NCI-H2081 treated with DMSO at 0.1 percent for 48 hours (cell line): ENCODE results near the gene FAM78B.

Source experiments
- DNase-seq: peaks from one replicate; lab custom pipeline; 2025; lab: John Stamatoyannopoulos, UW

Gene FAM78B

DNA sequence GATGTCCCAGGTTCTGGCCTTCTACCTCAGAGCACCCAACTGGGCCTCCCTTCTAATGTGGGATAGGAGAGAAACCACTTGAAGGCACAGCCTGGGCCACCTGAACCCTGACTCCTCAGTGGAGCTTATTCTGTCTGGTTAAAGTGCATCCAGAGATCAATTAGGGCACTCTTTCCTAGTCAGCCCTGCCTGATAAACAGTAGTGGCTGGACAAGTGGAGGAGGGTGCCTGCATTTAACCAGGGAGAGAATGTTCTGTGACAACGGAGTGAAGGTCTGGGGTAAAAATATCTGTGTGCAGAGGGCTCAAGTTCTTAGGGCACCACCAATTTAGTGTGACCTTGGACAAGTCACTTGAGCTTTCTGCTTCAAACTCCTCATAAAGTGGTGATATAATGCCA lies 101.8 kb downstream of the FAM78B start:
- no peak for DNase-seq

- DNase-seq, result no peak
These were observed 102.4 kb downstream of the FAM78B start for GRCh38 chr1:166064313-166064926.

DNA sequence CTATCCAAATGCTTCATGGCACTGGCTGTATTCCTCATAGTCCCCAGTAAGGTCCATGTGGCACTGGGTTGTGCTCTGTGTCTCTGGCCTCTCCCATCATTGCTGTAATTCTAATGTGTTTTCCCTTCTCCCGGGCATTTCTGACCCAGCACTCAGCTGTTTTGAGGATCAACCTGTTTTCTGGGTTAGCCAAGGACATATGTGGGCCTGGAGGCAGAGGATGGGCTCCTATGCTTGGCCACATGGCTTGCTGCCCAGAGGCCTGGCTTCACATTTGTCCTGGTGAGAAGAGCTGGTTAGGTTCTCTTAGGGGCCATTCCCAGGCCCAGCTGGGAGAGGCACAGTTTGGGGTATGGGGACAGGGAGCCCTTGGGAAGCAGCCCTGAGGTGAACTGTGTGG lies 103.1 kb downstream of the FAM78B start:
- no peak for DNase-seq

- DNase-seq, result no peak
These were observed 104.3 kb downstream of the FAM78B start for GRCh38 chr1:166062421-166063070.

- no peak for DNase-seq
These were observed 109.2 kb downstream of the FAM78B start for GRCh38 chr1:166057650-166058049.

GRCh38 chr1:166053395-166053794 lies 113.4 kb downstream of the FAM78B start:
- DNase-seq, result no peak

- peak; percentile 40 for DNase-seq
These were observed 126.4 kb downstream of the FAM78B start for GRCh38 chr1:166040202-166040997.

- DNase-seq, result no peak
These were observed 127.2 kb downstream of the FAM78B start for GRCh38 chr1:166039436-166040201.

GRCh38 chr1:166036092-166036491 lies 130.7 kb downstream of the FAM78B start:
- peak; percentile 91 for DNase-seq

DNA sequence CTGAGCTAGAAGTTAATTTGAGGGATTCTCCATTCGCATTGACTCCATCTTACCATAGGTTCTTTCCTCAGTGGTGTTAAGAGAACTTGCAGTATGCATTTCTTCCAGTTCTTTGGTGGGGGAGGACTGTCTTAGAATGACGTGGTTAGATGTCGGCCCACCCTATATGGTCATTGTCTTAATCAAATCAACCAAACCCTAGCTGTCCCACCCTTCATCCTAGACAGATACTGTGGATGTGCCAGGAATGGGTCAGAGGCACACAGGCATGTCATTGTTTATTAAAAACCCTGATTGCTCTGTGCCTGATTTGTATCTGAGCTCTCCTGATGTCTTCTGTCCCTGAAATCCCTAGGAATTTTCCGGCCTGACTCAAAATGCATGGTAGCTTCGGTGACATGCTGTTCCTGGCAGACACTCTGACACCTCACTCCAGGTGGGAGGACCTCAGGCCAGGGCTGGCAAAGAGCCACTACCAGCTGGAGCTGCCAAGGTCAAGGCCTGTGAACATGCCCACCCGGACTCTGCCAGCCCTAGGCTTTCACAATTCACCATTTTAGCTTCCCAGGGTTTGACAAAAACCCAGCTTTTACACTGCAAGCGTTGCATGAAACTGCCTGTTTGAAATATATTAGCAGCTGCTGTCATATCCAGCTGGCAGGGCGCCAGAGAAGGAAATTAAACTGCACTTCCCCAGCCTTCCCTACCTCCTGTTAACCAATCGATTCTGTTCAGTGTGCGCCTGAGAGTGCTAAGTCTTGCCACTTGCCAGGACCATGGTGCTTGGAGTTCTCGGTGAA lies 134.0 kb downstream of the FAM78B start:
- peak; percentile 31 for DNase-seq

DNA sequence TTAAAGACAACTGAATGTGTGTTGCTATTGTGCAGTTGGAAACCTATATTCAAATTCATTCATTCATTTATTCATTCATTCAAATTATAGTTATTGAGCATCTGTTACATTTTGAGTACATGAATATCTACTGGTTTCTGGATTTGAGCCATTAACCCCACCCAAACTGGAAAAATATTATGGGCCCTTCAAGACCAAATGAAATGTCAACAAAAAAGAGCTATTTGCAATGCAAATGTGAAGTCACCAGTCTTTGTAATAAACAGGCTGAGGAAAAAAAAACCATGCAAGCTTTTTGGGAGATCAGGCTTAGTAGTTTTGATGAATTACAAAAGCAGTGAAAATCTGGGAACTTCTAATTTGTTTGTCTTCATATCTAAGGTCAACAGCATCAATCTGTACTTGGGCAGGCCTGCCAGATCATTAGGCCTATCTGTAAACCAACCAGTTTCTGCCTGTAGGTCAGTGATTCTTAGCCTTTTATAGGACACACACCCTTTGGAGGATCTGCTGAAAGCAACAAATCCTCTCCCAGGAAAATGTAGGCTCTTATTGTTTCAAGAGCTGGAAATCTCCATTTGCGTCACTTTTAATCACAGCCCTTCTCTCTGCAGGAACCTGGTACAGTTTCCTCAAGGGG lies 134.7 kb downstream of the FAM78B start:
- no peak for DNase-seq

GRCh38 chr1:166029196-166029945 lies 137.4 kb downstream of the FAM78B start:
- no peak for DNase-seq

- DNase-seq, result no peak
These were observed 140.2 kb downstream of the FAM78B start for GRCh38 chr1:166026555-166026954.

DNA sequence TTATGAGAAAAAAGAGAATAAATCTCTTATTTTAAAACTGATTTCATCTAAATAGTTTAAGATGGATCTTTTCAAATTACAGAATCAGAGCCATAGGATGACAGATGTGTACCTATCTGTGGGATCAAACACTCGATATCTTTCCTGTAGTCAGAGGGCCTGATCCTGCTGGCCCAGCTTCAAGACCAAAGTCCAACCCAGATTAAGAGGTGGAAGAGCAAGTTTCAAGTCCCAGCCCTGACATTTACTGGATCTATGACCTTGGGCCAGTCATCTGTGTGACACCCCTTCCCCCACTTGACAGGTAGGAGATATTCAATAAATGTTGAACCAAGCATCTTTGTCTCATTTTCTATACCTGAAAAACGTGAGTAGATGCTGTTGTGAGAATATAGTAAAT lies 140.7 kb downstream of the FAM78B start:
- no peak for DNase-seq

GRCh38 chr1:166020210-166020609 lies 146.6 kb downstream of the FAM78B start:
- DNase-seq, result no peak
